ENCODE results near the gene HTRA3.

DNA sequence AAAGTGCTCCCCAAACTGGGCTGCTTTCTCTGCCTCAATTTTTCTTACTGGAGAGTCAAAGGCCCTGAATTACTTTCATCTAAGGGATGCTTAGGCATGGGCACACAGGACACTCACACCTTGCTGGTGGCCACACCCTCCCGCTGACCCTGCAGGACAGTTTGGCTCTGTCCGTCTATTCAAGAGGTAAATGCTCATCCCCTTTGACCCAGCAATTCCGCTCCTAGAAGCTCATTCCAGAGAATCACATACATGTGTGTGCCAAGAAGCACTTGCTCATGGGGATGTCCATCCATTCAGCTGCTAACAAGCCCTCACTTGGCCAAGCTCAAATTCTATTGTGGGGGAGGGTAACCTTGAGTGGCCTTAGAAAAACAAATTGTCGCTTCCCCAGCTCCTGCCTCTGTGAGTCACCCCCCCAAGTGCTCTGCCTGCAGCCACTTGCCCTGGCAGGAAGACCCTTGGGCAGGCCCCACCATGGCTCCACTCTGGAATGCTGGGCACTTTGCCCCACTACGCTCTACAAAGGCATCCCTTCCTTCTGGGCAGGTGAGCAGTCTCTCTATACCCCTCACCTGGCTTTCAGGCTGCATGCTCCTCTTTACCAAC lies 54.5 kb downstream of the HTRA3 start:
- TF ChIP-seq, protein P1, sequence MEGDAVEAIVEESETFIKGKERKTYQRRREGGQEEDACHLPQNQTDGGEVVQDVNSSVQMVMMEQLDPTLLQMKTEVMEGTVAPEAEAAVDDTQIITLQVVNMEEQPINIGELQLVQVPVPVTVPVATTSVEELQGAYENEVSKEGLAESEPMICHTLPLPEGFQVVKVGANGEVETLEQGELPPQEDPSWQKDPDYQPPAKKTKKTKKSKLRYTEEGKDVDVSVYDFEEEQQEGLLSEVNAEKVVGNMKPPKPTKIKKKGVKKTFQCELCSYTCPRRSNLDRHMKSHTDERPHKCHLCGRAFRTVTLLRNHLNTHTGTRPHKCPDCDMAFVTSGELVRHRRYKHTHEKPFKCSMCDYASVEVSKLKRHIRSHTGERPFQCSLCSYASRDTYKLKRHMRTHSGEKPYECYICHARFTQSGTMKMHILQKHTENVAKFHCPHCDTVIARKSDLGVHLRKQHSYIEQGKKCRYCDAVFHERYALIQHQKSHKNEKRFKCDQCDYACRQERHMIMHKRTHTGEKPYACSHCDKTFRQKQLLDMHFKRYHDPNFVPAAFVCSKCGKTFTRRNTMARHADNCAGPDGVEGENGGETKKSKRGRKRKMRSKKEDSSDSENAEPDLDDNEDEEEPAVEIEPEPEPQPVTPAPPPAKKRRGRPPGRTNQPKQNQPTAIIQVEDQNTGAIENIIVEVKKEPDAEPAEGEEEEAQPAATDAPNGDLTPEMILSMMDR (conservative IDR thresholded peaks at IDR 0.05; ENCODE audit: low read depth, low read length), result no peak
- TF ChIP-seq EZH2 (IDR thresholded peaks at IDR 0.05; ENCODE audit: borderline replicate concordance, low read depth, low read length, poor library complexity, severe bottlenecking), result no peak
